Natural killer cell (primary cell): Measurements from ENCODE around the gene IL18. TPM values are rescaled to one million over a fixed set of nuclear protein-coding genes. Genes with fewer than 3 reads are reported as not detected.

Experiments used
- ATAC-seq, 3 donors: fragments of 150-1000 bp in 2 of 3; fragments of 200-7000 bp in 1 of 3; cut with Tn5 transposase; 1 replicate in 1 of 3; 2 replicates in 2 of 3; pipeline ENCODE4 v1.10.0; 2021; ENCODE audit warnings: mild to moderate bottlenecking in 2 of 3, moderate library complexity in 2 of 3
- DNase-seq, 2 donors: peaks; one replicate each; pipeline versions ENCODE4 v3.0.0 to v3.0.0-alpha.2; 2013 to 2021; ENCODE audit warnings: mixed read lengths in 1 of 2
- H3K27ac ChIP-seq: one replicate; pipeline ENCODE4 v1.5.1; 2013; ENCODE audit warnings: mild to moderate bottlenecking, low read length
- H3K27me3 ChIP-seq: one replicate; pipeline ENCODE4 v1.6.1; 2013; ENCODE audit warnings: low read length; ENCODE audit not compliant: control insufficient read depth, insufficient read depth
- H3K36me3 ChIP-seq: one replicate; pipeline ENCODE4 v1.6.1; 2013; ENCODE audit warnings: low read length; ENCODE audit not compliant: control insufficient read depth, insufficient read depth
- H3K4me1 ChIP-seq: one replicate; pipeline ENCODE4 v1.6.1; 2013; ENCODE audit warnings: low read length; ENCODE audit not compliant: control insufficient read depth, insufficient read depth
- H3K4me3 ChIP-seq: one replicate; pipeline ENCODE4 v1.5.1; 2013; ENCODE audit warnings: low read length
- H3K9me3 ChIP-seq: one replicate; pipeline ENCODE4 v1.6.1; 2013; ENCODE audit warnings: low read length; ENCODE audit not compliant: control insufficient read depth, insufficient read depth
- H3K27ac Mint-ChIP-seq, 2 donors: one replicate each; pipeline ENCODE4 v1.8.0; 2022; ENCODE audit warnings: mild to moderate bottlenecking in 2 of 2, mixed read lengths in 2 of 2, moderate library complexity in 1 of 2
- H3K27me3 Mint-ChIP-seq, 2 donors: one replicate each; pipeline ENCODE4 v1.8.0; 2022; ENCODE audit warnings: low read depth in 2 of 2, mixed read lengths in 2 of 2
- H3K36me3 Mint-ChIP-seq: one replicate; pipeline ENCODE4 v1.8.0; 2022; ENCODE audit warnings: mixed read lengths
- H3K4me1 Mint-ChIP-seq, 2 donors: one replicate each; pipeline ENCODE4 v1.8.0; 2022; ENCODE audit warnings: mixed read lengths in 2 of 2
- H3K4me3 Mint-ChIP-seq: one replicate; pipeline ENCODE4 v1.8.0; 2022; ENCODE audit warnings: mild to moderate bottlenecking, moderate library complexity, mixed read lengths
- H3K9me3 Mint-ChIP-seq, 2 donors: one replicate each; pipeline ENCODE4 v1.8.0; 2022; ENCODE audit warnings: mixed read lengths in 2 of 2
- CTCF ChIP-seq: fragments of 200-600 bp; IDR thresholded peaks from one replicate; pipeline ENCODE4 v1.8.0; 2022; ENCODE audit warnings: antibody characterized with exemption
- WGBS: methylation state at CpG from one replicate; pipeline ENCODE4 v1.1.7; 2013; ENCODE audit warnings: missing lambda C conversion rate; ENCODE audit not compliant: insufficient coverage; 5-methylcytosine and 5-hydroxymethylcytosine counted together
- intact Hi-C: fragments of 100-400 bp; cut with micrococcal nuclease; formaldehyde crosslinking; loops from one replicate; pipeline ENCODE4 v1.14.2; 2022
- total RNA-seq, 4 donors: library from RNA; stranded (reverse); fragments of 120-200 nt in 1 of 4; gene quantifications; one replicate each; pipeline versions ENCODE4 v1.2.3 to v1.2.4, GENCODE V29; 2013 to 2022

IL18 gene
- total RNA-seq, 3 donors from 2014 or later (not counting 1 experiment from before 2014, with no cell fraction given) = 9.3 to 13.8 (median 10.7) TPM

GRCh38 chr11:112185883-112186282 is 22.0 kb upstream of the IL18 start:
- Mint-ChIP-seq H3K4me1 (peaks cover 6 to 14% of the 10 kb centered on the region in 2 donors), H3K36me3 (no peaks in the 10 kb centered on the region), H3K9me3 (no peaks in the 10 kb centered on the region), H3K27me3 (peaks cover 0 to under 1% of the 10 kb centered on the region in 2 donors), H3K4me3 (no peak overlapping the region), H3K27ac (no peak overlapping the region)
- intact Hi-C loops = no loop called here
- Histone ChIP-seq H3K27ac (no peak overlapping the region), H3K36me3 (no peaks in the 10 kb centered on the region), H3K4me3 (no peak overlapping the region), H3K4me1 (no peaks in the 10 kb centered on the region), H3K27me3 (no peaks in the 10 kb centered on the region), H3K9me3 (no peaks in the 10 kb centered on the region)
- ATAC-seq (no peak), DNase-seq (no peak)
- TF ChIP-seq CTCF = no peak

GRCh38 chr11:112182867-112183266 is 19.0 kb upstream of the IL18 start:
- H3K27me3 Mint-ChIP-seq = peaks cover 0 to 3% of the 10 kb centered on the region in 2 donors

GRCh38 chr11:112179601-112180000 is 15.7 kb upstream of the IL18 start:
- no peak for TF ChIP-seq CTCF
- peaks cover 51 to 52% of the 10 kb centered on the region in 2 donors for H3K4me1 Mint-ChIP-seq

More at GRCh38 chr11:112182867-112183266, 19.0 kb upstream of the IL18 start:
- Histone ChIP-seq H3K4me3 (no peak overlapping the region), H3K9me3 (no peaks in the 10 kb centered on the region), H3K36me3 (no peaks in the 10 kb centered on the region), H3K27me3 (no peaks in the 10 kb centered on the region), H3K27ac (no peak overlapping the region), H3K4me1 (peaks cover 15% of the 10 kb centered on the region)
- TF ChIP-seq CTCF = no peak
- peaks cover 25 to 30% of the 10 kb centered on the region in 2 donors for H3K4me1 Mint-ChIP-seq
- ATAC-seq = peak in 1 of 3 donors; percentile 33
- no peaks in the 10 kb centered on the region for H3K9me3 Mint-ChIP-seq
- DNase-seq = no peak
- no peak overlapping the region for H3K4me3 Mint-ChIP-seq
- no peaks in the 10 kb centered on the region for H3K36me3 Mint-ChIP-seq
- H3K27ac Mint-ChIP-seq = no peak overlapping the region
- intact Hi-C loops = no loop called here
- 0% methylated on average over 1 of the region's 1 CpG for WGBS

GRCh38 chr11:112178936-112179335 is 15.0 kb upstream of the IL18 start:
- Mint-ChIP-seq H3K4me3 (peak overlapping the region; percentile 71), H3K36me3 (no peaks in the 10 kb centered on the region), H3K4me1 (peaks cover 53% of the 10 kb centered on the region in 2 donors), H3K27ac (peak overlapping the region; percentile 4 to 18), H3K27me3 (peaks cover 8 to 12% of the 10 kb centered on the region in 2 donors), H3K9me3 (no peaks in the 10 kb centered on the region)
- no peak for DNase-seq
- intact Hi-C loops = no loop called here
- 24% methylated on average over 3 of the region's 3 CpGs for WGBS
- no peaks in the 10 kb centered on the region for H3K9me3 ChIP-seq
- H3K4me3 ChIP-seq = no peak overlapping the region
- no peaks in the 10 kb centered on the region for H3K27me3 ChIP-seq
- H3K27ac ChIP-seq = peak overlapping the region; percentile 37
- H3K36me3 ChIP-seq = no peaks in the 10 kb centered on the region
- ATAC-seq = no peak
- H3K4me1 ChIP-seq = peaks cover 23% of the 10 kb centered on the region
- TF ChIP-seq CTCF = no peak

More at GRCh38 chr11:112179601-112180000, 15.7 kb upstream of the IL18 start:
- H3K27ac ChIP-seq = no peak overlapping the region
- H3K27me3 Mint-ChIP-seq = peaks cover 7 to 8% of the 10 kb centered on the region in 2 donors
- DNase-seq (no peak), ATAC-seq (peak; percentile 22 to 68 (median 47))
- H3K27ac Mint-ChIP-seq = peak overlapping the region; percentile 4 to 18
- no peaks in the 10 kb centered on the region for H3K27me3 ChIP-seq
- intact Hi-C loops = no loop called here
- no peaks in the 10 kb centered on the region for H3K36me3 Mint-ChIP-seq
- no peaks in the 10 kb centered on the region for H3K9me3 ChIP-seq
- peaks cover 23% of the 10 kb centered on the region for H3K4me1 ChIP-seq
- no peaks in the 10 kb centered on the region for H3K9me3 Mint-ChIP-seq
- peak overlapping the region; percentile 71 for H3K4me3 Mint-ChIP-seq
- no peak overlapping the region for H3K4me3 ChIP-seq
- H3K36me3 ChIP-seq = no peaks in the 10 kb centered on the region
